H1 (cell line): ENCODE data around the gene BRIX1. TPM values are rescaled to one million over a fixed set of nuclear protein-coding genes. Genes with fewer than 3 reads are reported as not detected.

ENCODE experiments used
- CHD2 ChIP-seq: IDR thresholded peaks from 2 replicates; pipeline ENCODE4 v1.6.1; 2012; ENCODE audit warnings: low read length, improper control_type of control experiment
- PHF8 ChIP-seq: fragments of 200-600 bp; sonication (generic); conservative IDR thresholded peaks from 2 replicates; pipeline ENCODE4 v1.7.1; 2012; ENCODE audit warnings: low read depth, mild to moderate bottlenecking, inconsistent platforms, low read length, moderate library complexity
- TCF12 ChIP-seq: IDR thresholded peaks from 2 replicates; pipeline ENCODE4 v1.6.1; 2011; ENCODE audit warnings: low read depth, mild to moderate bottlenecking, low read length
- polyA plus RNA-seq, 7 experiments: library from polyadenylated mRNA; depleted of rRNA in 3 of 7; stranded (reverse) in 5 of 7; unstranded in 2 of 7; fragments of >200 nt in 5 of 7; fragments of 200-250 nt in 2 of 7; gene quantifications; 1 replicate in 5 of 7; 2 replicates in 1 of 7; 4 replicates in 1 of 7; pipeline versions ENCODE4 v1.2.1 to v1.2.3, GENCODE V29; 2011 to 2013; ENCODE audit warnings: missing spikeins in 2 of 7, mixed read lengths in 2 of 7
- total RNA-seq: library from RNA; stranded (reverse); fragmentation: NEBNext Ultra II Directional; extraction: Animal tissue kit (Norgen Biotek cat#: 25700); gene quantifications from 2 replicates; pipeline ENCODE4 v1.2.1, GENCODE V29; 2021

Gene BRIX1
- total and polyA plus RNA-seq, 2 of the 8 experiments (the other 6 are each of a cell fraction or from before 2014, with no cell fraction given), result 26.9 to 71.7 TPM

- TF ChIP-seq TCF12, result no peak
- no peak for TF ChIP-seq PHF8
- TF ChIP-seq CHD2, result no peak
- TF ChIP-seq, all 59 proteins: peak for 2
Observed at GRCh38 chr5:34957857-34958690, 42.6 kb downstream of the BRIX1 start (continued).
